HepG2 (cell line): ENCODE results near the gene TAS2R1.
"Not testable (repeated sequence)": the region's sequence is repeated elsewhere in the genome, so short reads cannot be mapped to it uniquely, and the experiment has no call there.

Source experiments
- CBX2 ChIP-seq, 2 experiments: fragments of 200-600 bp in 1 of 2; sonication (generic); formaldehyde crosslinking in 1 of 2; IDR thresholded peaks; 2 replicates each; pipeline versions ENCODE4 v1.7.0 to v1.8.1; 2018 to 2022; ENCODE audit warnings: low read depth in 2 of 2, low read length in 1 of 2, mild to moderate bottlenecking in 1 of 2, missing genetic modification reagents in 1 of 2
- FOXK2 ChIP-seq: fragments of 450-650 bp; IDR thresholded peaks from 2 replicates; pipeline ENCODE4 v1.6.1; 2016
- NFATC3 ChIP-seq: sonication (generic); formaldehyde crosslinking; IDR thresholded peaks from 2 replicates; pipeline ENCODE4 v1.5.1; 2020; ENCODE audit warnings: mild to moderate bottlenecking, missing genetic modification reagents
- RBM22 ChIP-seq: fragments of 200-400 bp; formaldehyde crosslinking; optimal IDR thresholded peaks from 2 replicates; pipeline ENCODE3; 2017; ENCODE audit warnings: mild to moderate bottlenecking, low read length, moderate library complexity
- SMARCE1 ChIP-seq: fragments of 450-650 bp; IDR thresholded peaks from 2 replicates; pipeline ENCODE4 v1.6.1; 2017; ENCODE audit warnings: borderline replicate concordance
- SRSF1 ChIP-seq: fragments of 200-400 bp; formaldehyde crosslinking; optimal IDR thresholded peaks from 2 replicates; pipeline ENCODE3; 2017; ENCODE audit warnings: mild to moderate bottlenecking, low read depth, low read length, moderate library complexity
- ZNF207 ChIP-seq: fragments of 450-650 bp; IDR thresholded peaks from 2 replicates; pipeline ENCODE4 v1.6.1; 2016; ENCODE audit warnings: antibody characterized with exemption, borderline replicate concordance
- ZNF556 ChIP-seq: sonication (generic); formaldehyde crosslinking; IDR thresholded peaks from 2 replicates; pipeline ENCODE4 v1.4.0; 2020; ENCODE audit warnings: mild to moderate bottlenecking, missing genetic modification reagents, borderline replicate concordance
- ZZZ3 ChIP-seq: sonication (generic); formaldehyde crosslinking; IDR thresholded peaks from 2 replicates; pipeline ENCODE4 v1.4.0; 2020; ENCODE audit warnings: missing genetic modification reagents, mild to moderate bottlenecking, borderline replicate concordance
- TF ChIP-seq, protein P1 (sequence below): sonication (generic); formaldehyde crosslinking; conservative IDR thresholded peaks from 2 replicates; pipeline ENCODE4 v1.8.0; 2022; ENCODE audit warnings: missing genetic modification reagents
- TF ChIP-seq, protein P2 (sequence below): sonication (generic); formaldehyde crosslinking; IDR thresholded peaks from 2 replicates; pipeline ENCODE4 v1.5.0; 2020; ENCODE audit warnings: mild to moderate bottlenecking, missing genetic modification reagents, moderate library complexity

DNA sequence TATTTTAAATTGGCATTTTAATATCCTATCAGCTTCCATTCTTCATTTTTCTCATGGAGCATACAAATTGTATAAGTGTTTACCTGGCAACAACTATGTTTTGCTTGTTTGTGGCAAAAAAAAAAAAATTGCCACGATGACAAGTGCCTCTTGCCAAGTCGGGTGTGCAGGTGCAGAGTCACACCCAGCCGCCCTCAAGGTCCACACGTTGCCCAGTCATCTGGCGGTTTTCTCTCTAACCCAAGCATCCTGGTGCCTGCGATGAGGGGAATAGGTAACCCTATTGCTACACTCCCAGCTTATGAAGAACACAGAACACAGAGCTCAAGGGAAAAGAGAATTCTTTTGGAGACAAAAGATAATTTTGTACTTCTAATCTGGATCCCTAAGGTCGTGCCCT is 32.8 kb downstream of the TAS2R1 start:
- TF ChIP-seq, protein P1, sequence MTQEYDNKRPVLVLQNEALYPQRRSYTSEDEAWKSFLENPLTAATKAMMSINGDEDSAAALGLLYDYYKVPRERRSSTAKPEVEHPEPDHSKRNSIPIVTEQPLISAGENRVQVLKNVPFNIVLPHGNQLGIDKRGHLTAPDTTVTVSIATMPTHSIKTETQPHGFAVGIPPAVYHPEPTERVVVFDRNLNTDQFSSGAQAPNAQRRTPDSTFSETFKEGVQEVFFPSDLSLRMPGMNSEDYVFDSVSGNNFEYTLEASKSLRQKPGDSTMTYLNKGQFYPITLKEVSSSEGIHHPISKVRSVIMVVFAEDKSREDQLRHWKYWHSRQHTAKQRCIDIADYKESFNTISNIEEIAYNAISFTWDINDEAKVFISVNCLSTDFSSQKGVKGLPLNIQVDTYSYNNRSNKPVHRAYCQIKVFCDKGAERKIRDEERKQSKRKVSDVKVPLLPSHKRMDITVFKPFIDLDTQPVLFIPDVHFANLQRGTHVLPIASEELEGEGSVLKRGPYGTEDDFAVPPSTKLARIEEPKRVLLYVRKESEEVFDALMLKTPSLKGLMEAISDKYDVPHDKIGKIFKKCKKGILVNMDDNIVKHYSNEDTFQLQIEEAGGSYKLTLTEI (CRISPR knock-in tag), result not testable (repeated sequence)
- TF ChIP-seq, protein P2, sequence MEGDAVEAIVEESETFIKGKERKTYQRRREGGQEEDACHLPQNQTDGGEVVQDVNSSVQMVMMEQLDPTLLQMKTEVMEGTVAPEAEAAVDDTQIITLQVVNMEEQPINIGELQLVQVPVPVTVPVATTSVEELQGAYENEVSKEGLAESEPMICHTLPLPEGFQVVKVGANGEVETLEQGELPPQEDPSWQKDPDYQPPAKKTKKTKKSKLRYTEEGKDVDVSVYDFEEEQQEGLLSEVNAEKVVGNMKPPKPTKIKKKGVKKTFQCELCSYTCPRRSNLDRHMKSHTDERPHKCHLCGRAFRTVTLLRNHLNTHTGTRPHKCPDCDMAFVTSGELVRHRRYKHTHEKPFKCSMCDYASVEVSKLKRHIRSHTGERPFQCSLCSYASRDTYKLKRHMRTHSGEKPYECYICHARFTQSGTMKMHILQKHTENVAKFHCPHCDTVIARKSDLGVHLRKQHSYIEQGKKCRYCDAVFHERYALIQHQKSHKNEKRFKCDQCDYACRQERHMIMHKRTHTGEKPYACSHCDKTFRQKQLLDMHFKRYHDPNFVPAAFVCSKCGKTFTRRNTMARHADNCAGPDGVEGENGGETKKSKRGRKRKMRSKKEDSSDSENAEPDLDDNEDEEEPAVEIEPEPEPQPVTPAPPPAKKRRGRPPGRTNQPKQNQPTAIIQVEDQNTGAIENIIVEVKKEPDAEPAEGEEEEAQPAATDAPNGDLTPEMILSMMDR (CRISPR knock-in tag), result not testable (repeated sequence)
- not testable (repeated sequence) for TF ChIP-seq NFATC3; SRSF1; ZZZ3 (CRISPR knock-in tag); SMARCE1; RBM22; CBX2 (IDR thresholded peaks at IDR 0.05; ENCODE audit: low read depth, low read length); CBX2 (CRISPR knock-in tag; IDR thresholded peaks at IDR 0.05; ENCODE audit: low read depth); ZNF207; FOXK2; ZNF556
